ENCODE measurements around the gene CDK5RAP3. TPM values are rescaled to one million over a fixed set of nuclear protein-coding genes. Genes with fewer than 3 reads are reported as not detected.

The CDK5RAP3 gene
- total and polyA plus RNA-seq, 12 donors: 42.8 to 733 (median 111) TPM

DNA sequence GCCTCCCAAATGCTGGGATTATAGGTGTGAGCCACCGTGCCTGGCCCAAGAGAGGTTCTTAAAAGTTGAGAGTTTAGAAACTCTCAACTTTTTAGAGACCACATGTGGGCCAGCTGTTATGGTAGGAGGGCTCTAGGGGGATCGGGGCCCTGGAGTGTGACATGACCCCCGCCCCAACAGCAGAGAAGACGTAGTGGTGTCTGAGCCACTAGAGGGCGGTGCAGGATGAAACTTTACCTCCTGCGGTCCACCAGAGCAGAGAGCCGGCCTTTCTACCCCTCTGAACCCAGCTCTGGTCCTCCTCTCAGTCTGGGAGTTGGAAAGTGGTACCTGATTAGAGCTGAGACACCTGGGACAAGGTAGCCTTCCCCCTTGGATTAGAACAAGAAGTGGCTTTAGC, 7.4 kb downstream of the CDK5RAP3 start:
- peak; percentile 40 to 83 (median 60) for DNase-seq
- 28 to 43% (median 33%) methylated on average over 6 to 7 of the region's 7 CpGs for WGBS, 4 donors
- Histone ChIP-seq H3K4me1 (replicated peaks in 1 of 2) (peaks cover 0 to 3% of the 10 kb centered on the region in 2 donors), H3K9me3 (replicated peaks in 1 of 3) (no peaks in the 10 kb centered on the region), H3K36me3 (replicated peaks in 1 of 2) (peaks cover 0 to 78% of the 10 kb centered on the region in 2 donors), H3K27ac (no peak overlapping the region), H3K27me3 (no peaks in the 10 kb centered on the region), H3K4me3 (no peak overlapping the region)
- intact Hi-C loops (cut with DNase I): loop anchor here in 1 of 2 donors (5.0 kb wide), 1 partner anchor 39 kb away; no protein-coding TSS in a partner anchor
- TF ChIP-seq POLR2A (IDR thresholded peaks at IDR 0.05): no peak
- TF ChIP-seq, protein P1, sequence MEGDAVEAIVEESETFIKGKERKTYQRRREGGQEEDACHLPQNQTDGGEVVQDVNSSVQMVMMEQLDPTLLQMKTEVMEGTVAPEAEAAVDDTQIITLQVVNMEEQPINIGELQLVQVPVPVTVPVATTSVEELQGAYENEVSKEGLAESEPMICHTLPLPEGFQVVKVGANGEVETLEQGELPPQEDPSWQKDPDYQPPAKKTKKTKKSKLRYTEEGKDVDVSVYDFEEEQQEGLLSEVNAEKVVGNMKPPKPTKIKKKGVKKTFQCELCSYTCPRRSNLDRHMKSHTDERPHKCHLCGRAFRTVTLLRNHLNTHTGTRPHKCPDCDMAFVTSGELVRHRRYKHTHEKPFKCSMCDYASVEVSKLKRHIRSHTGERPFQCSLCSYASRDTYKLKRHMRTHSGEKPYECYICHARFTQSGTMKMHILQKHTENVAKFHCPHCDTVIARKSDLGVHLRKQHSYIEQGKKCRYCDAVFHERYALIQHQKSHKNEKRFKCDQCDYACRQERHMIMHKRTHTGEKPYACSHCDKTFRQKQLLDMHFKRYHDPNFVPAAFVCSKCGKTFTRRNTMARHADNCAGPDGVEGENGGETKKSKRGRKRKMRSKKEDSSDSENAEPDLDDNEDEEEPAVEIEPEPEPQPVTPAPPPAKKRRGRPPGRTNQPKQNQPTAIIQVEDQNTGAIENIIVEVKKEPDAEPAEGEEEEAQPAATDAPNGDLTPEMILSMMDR (IDR thresholded peaks at IDR 0.05): peak; percentile 50 to 73 (median 65)

DNA sequence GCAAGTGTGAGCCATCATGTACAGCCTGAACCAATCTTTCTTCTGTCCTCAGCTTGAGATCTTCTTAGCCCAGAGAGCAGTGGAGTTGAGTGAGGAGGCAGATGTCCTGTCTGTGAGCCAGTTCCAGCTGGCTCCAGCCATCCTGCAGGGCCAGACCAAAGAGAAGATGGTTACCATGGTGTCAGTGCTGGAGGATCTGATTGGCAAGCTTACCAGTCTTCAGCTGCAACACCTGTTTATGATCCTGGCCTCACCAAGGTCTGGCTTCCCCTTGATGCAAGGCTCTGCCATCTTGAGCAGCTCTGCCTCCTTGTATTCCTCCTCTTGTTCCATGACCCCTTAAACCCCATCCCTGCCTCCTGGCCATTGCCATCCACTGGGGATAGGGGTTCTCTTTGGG, 9.6 kb downstream of the CDK5RAP3 start:
- Histone ChIP-seq H3K4me3 (no peak overlapping the region), H3K27me3 (no peaks in the 10 kb centered on the region), H3K9me3 (replicated peaks in 1 of 3) (no peaks in the 10 kb centered on the region), H3K4me1 (replicated peaks in 1 of 2) (peaks cover 0 to 9% of the 10 kb centered on the region in 2 donors), H3K36me3 (replicated peaks in 1 of 2) (peaks cover 0 to 58% of the 10 kb centered on the region in 2 donors), H3K27ac (peak overlapping the region in 1 of 5 donors; percentile 32)
- intact Hi-C loops (cut with DNase I): no loop called here
- TF ChIP-seq POLR2A (IDR thresholded peaks at IDR 0.05): no peak
- TF ChIP-seq, protein P1 (IDR thresholded peaks at IDR 0.05): no peak
- DNase-seq: peak in 1 of 7 donors; percentile 88

DNA sequence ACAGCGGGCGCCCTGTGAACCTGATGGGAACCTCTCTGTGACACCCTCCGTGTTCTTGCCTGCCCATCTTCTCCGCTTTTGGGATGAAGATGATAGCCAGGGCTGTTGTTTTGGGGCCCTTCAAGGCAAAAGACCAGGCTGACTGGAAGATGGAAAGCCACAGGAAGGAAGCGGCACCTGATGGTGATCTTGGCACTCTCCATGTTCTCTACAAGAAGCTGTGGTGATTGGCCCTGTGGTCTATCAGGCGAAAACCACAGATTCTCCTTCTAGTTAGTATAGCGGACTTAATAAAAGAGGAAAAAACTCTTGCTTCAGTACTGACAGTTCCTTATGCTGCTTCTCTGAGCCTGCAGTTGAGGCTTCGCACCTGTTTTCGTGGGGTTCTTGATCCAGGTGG, 10.5 kb downstream of the CDK5RAP3 start:
- Histone ChIP-seq H3K27ac (no peak overlapping the region), H3K4me3 (no peak overlapping the region), H3K36me3 (replicated peaks in 1 of 2) (peaks cover 0 to 48% of the 10 kb centered on the region in 2 donors), H3K4me1 (replicated peaks in 1 of 2) (peaks cover 0 to 9% of the 10 kb centered on the region in 2 donors), H3K27me3 (no peaks in the 10 kb centered on the region), H3K9me3 (replicated peaks in 1 of 3) (no peaks in the 10 kb centered on the region)
- no peak for DNase-seq
- intact Hi-C loops (cut with DNase I): no loop called here
- 75 to 89% (median 82%) methylated on average over 6 to 9 of the region's 9 CpGs for WGBS, 4 donors
- no peak for TF ChIP-seq POLR2A (IDR thresholded peaks at IDR 0.05)
- TF ChIP-seq, protein P1 (IDR thresholded peaks at IDR 0.05): no peak

DNA sequence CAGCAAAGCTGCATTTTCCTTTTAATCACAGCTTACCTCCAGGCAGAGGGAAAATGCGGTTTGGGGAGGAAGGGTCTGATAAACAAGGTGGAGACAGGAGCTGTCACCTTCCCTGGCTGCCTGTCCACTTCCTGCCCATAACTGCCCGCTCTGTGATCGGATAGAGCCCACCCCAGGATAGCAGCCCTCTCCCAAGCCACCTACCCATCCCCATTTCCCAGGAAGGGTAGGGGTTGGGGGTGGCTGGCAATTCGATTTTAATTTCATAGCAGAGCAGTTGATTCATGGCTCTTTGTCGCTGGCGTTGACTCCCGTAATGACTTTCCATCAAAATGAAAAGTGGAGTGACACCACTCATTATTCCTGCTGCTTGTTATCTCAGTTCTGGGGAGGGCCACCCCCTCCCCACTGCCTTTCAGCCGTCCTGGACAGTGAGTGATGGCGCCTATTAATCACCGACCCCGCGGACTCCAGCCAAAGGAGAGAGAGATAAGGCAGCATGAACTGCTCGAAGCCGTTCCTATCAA, 11.2 kb downstream of the CDK5RAP3 start:
- H3K27me3 ChIP-seq: no peaks in the 10 kb centered on the region
- intact Hi-C loops (cut with DNase I): no loop called here
- peaks cover 0 to 43% of the 10 kb centered on the region in 2 donors for H3K36me3 ChIP-seq (replicated peaks in 1 of 2)
- TF ChIP-seq, protein P1 (IDR thresholded peaks at IDR 0.05): no peak
- TF ChIP-seq POLR2A (IDR thresholded peaks at IDR 0.05): no peak
- DNase-seq: no peak
- H3K9me3 ChIP-seq (replicated peaks in 1 of 3): no peaks in the 10 kb centered on the region
- H3K4me1 ChIP-seq (replicated peaks in 1 of 2): peaks cover 0 to 9% of the 10 kb centered on the region in 2 donors
- H3K27ac ChIP-seq: no peak overlapping the region
- no peak overlapping the region for H3K4me3 ChIP-seq
- WGBS, 4 donors: 53 to 75% (median 71%) methylated on average over 11 to 14 of the region's 14 CpGs
